DND-41 (cell line): Measurements from ENCODE around the gene RPL35.

Experiments
- ATAC-seq: fragments of 200-7000 bp; cut with Tn5 transposase; 3 replicates; pipeline ENCODE4 v1.9.1; 2021; ENCODE audit warnings: low read depth; ENCODE audit not compliant: insufficient read depth
- DNase-seq: peaks from one replicate; pipeline ENCODE4 v3.0.0-alpha.2; 2020
- H2AFZ ChIP-seq: 2 replicates; pipeline ENCODE4 v1.6.0; 2012; ENCODE audit warnings: low read depth, low read length
- H3K27ac ChIP-seq: 2 replicates; pipeline ENCODE4 v1.5.1; 2012; ENCODE audit warnings: low read length, inconsistent platforms
- H3K27me3 ChIP-seq: fragments of 200-600 bp; sonication (generic); 2 replicates; pipeline ENCODE4 v1.6.0; 2012; ENCODE audit warnings: low read length, mild to moderate bottlenecking, inconsistent platforms; ENCODE audit not compliant: insufficient read depth, poor library complexity
- H3K36me3 ChIP-seq: 2 replicates; pipeline ENCODE4 v1.5.1; 2012; ENCODE audit warnings: low read length, inconsistent platforms; ENCODE audit not compliant: insufficient read depth
- H3K4me1 ChIP-seq: 2 replicates; pipeline ENCODE4 v1.5.1; 2012; ENCODE audit warnings: mild to moderate bottlenecking, low read length; ENCODE audit not compliant: insufficient read depth
- H3K4me2 ChIP-seq: 2 replicates; pipeline ENCODE4 v1.6.0; 2012; ENCODE audit warnings: mild to moderate bottlenecking, moderate library complexity, low read length, inconsistent platforms; ENCODE audit not compliant: insufficient read depth
- H3K4me3 ChIP-seq, 2 experiments: fragments of 200-600 bp in 1 of 2; shearing (Covaris generic) in 1 of 2; 2 replicates each; pipeline ENCODE4 v1.5.1; 2012 to 2016; ENCODE audit warnings: inconsistent platforms in 2 of 2, low read length in 2 of 2, mild to moderate bottlenecking in 2 of 2, low read depth in 1 of 2, moderate library complexity in 1 of 2
- H3K79me2 ChIP-seq: 2 replicates; pipeline ENCODE4 v1.6.0; 2012; ENCODE audit warnings: low read length, inconsistent platforms; ENCODE audit not compliant: insufficient read depth
- H3K9ac ChIP-seq: 2 replicates; pipeline ENCODE4 v1.6.0; 2012; ENCODE audit warnings: low read depth, mild to moderate bottlenecking, inconsistent platforms, low read length, moderate library complexity
- H3K9me3 ChIP-seq: 2 replicates; pipeline ENCODE4 v1.5.1; 2012; ENCODE audit warnings: low read length, moderate library complexity, mild to moderate bottlenecking, inconsistent platforms; ENCODE audit not compliant: insufficient read depth, severe bottlenecking
- H4K20me1 ChIP-seq: 2 replicates; pipeline ENCODE4 v1.6.0; 2012; ENCODE audit warnings: low read length; ENCODE audit not compliant: insufficient read depth
- CTCF ChIP-seq: IDR thresholded peaks from 2 replicates; pipeline ENCODE4 v1.5.1; 2012; ENCODE audit warnings: borderline replicate concordance, low read length, moderate library complexity, mild to moderate bottlenecking; ENCODE audit not compliant: poor library complexity, severe bottlenecking; ENCODE audit errors: extremely low read depth
- EZH2 ChIP-seq: IDR thresholded peaks from 3 replicates; pipeline ENCODE4 v1.6.1; 2012; ENCODE audit warnings: borderline replicate concordance, low read depth, mild to moderate bottlenecking, moderate library complexity, low read length, inconsistent platforms; ENCODE audit not compliant: severe bottlenecking

The RPL35 gene

GRCh38 chr9:124870723-124871122 is 9.0 kb upstream of the RPL35 start:
- TF ChIP-seq CTCF = no peak
- TF ChIP-seq EZH2 = no peak
- ATAC-seq = no peak
- Histone ChIP-seq H3K79me2 (peaks cover 77% of the 10 kb centered on the region), H3K4me1 (peaks cover 37% of the 10 kb centered on the region), H2AFZ (no peak overlapping the region), H3K4me3 (peak overlapping the region; percentile 74 to 92; a peak in 3 of 4 replicates), H3K27ac (peak overlapping the region; percentile 93), H3K36me3 (peaks cover 59% of the 10 kb centered on the region), H3K9me3 (no peaks in the 10 kb centered on the region), H3K9ac (peak overlapping the region; percentile 93), H3K27me3 (no peaks in the 10 kb centered on the region), H4K20me1 (peaks cover 60% of the 10 kb centered on the region), H3K4me2 (peak overlapping the region; percentile 72)
- no peak for DNase-seq

GRCh38 chr9:124869986-124870560 is 8.3 kb upstream of the RPL35 start:
- ATAC-seq (peak; percentile 41), DNase-seq (peak; percentile 78)
- Histone ChIP-seq H3K27me3 (no peaks in the 10 kb centered on the region), H3K9me3 (no peaks in the 10 kb centered on the region), H3K79me2 (peaks cover 71% of the 10 kb centered on the region), H2AFZ (peak overlapping the region; percentile 77; the same call in 1 of the 2 replicates), H4K20me1 (peaks cover 53% of the 10 kb centered on the region), H3K4me3 (peak overlapping the region; percentile 74 to 92), H3K9ac (peak overlapping the region; percentile 93), H3K36me3 (peaks cover 52% of the 10 kb centered on the region), H3K27ac (peak overlapping the region; percentile 93), H3K4me2 (peak overlapping the region; percentile 72), H3K4me1 (peaks cover 37% of the 10 kb centered on the region)
- TF ChIP-seq EZH2 (no peak), CTCF (no peak)

GRCh38 chr9:124869466-124869985 is 7.8 kb upstream of the RPL35 start:
- TF ChIP-seq EZH2 = no peak
- no peak for TF ChIP-seq CTCF
- H3K4me3 ChIP-seq = peak overlapping the region; percentile 74 to 92
- ATAC-seq (peak; percentile 16), DNase-seq (peak; percentile 40)
- H3K9me3 ChIP-seq = no peaks in the 10 kb centered on the region
- H3K9ac ChIP-seq = peak overlapping the region; percentile 93
- H3K36me3 ChIP-seq = peaks cover 47% of the 10 kb centered on the region
- H4K20me1 ChIP-seq = peaks cover 48% of the 10 kb centered on the region
- H3K4me2 ChIP-seq = peak overlapping the region; percentile 72
- H3K27ac ChIP-seq = peak overlapping the region; percentile 93
- peaks cover 37% of the 10 kb centered on the region for H3K4me1 ChIP-seq
- no peaks in the 10 kb centered on the region for H3K27me3 ChIP-seq
- peak overlapping the region; percentile 77; the same call in 1 of the 2 replicates for H2AFZ ChIP-seq
- peaks cover 65% of the 10 kb centered on the region for H3K79me2 ChIP-seq
